Body of pancreas (tissue), 4 donors: ENCODE measurements around the gene ADAMTSL3.

ENCODE experiments used
- CTCF ChIP-seq, 7 experiments: fragments of 450-650 bp in 4 of 7; fragments of 200-600 bp in 3 of 7; sonication (generic) in 3 of 7; IDR thresholded peaks; one replicate each; pipeline ENCODE4 v1.5.1; 2016 to 2019; ENCODE audit warnings: antibody characterized with exemption in 7 of 7
- POLR2A ChIP-seq, 3 donors: fragments of 450-650 bp; IDR thresholded peaks; one replicate each; pipeline ENCODE4 v1.6.1; 2016; ENCODE audit warnings: antibody characterized with exemption in 3 of 3, mild to moderate bottlenecking in 2 of 3

GRCh38 chr15:84057714-84058331 lies 403.9 kb downstream of the ADAMTSL3 start:
- TF ChIP-seq CTCF (IDR thresholded peaks at IDR 0.05) (no peak), POLR2A (IDR thresholded peaks at IDR 0.05) (no peak)
